GM23338 (cell line): ENCODE results near the gene DGCR8. TPM values are rescaled to one million over a fixed set of nuclear protein-coding genes. Genes with fewer than 3 reads are reported as not detected.

Experiments used
- ATAC-seq: fragments of 200-7000 bp; cut with Tn5 transposase; 3 replicates; pipeline ENCODE4 v1.9.1; 2020
- DNase-seq: peaks from one replicate; pipeline ENCODE4 v3.0.0-alpha.2; 2015; ENCODE audit warnings: low spot score
- H2AFZ ChIP-seq: fragments of 200-600 bp; sonication (generic); 2 replicates; pipeline ENCODE4 v1.8.0; 2016; ENCODE audit warnings: antibody characterized with exemption, mild to moderate bottlenecking, moderate library complexity
- H3F3A ChIP-seq: fragments of 200-600 bp; sonication (generic); replicated peaks from 2 replicates; pipeline ENCODE4 v1.8.0; 2017; ENCODE audit warnings: antibody characterized with exemption, mixed run types, low read depth
- H3K27ac ChIP-seq: fragments of 200-600 bp; sonication (generic); 2 replicates; pipeline ENCODE4 v1.6.1; 2016; ENCODE audit warnings: low read depth
- H3K27me3 ChIP-seq: fragments of 200-600 bp; sonication (generic); 2 replicates; pipeline ENCODE4 v1.8.0; 2016; ENCODE audit warnings: mild to moderate bottlenecking, mixed run types, moderate library complexity; ENCODE audit not compliant: insufficient read depth
- H3K36me3 ChIP-seq: fragments of 200-600 bp; sonication (generic); 2 replicates; pipeline ENCODE4 v1.8.0; 2016; ENCODE audit warnings: mild to moderate bottlenecking; ENCODE audit not compliant: insufficient read depth
- H3K4me1 ChIP-seq: fragments of 200-600 bp; sonication (generic); 2 replicates; pipeline ENCODE4 v1.8.0; 2016; ENCODE audit warnings: mild to moderate bottlenecking, moderate library complexity; ENCODE audit not compliant: insufficient read depth
- H3K4me2 ChIP-seq: fragments of 200-600 bp; sonication (generic); 2 replicates; pipeline ENCODE4 v1.7.1; 2017; ENCODE audit warnings: mixed run types
- H3K4me3 ChIP-seq: fragments of 200-600 bp; sonication (generic); 2 replicates; pipeline ENCODE4 v1.6.1; 2016; ENCODE audit warnings: mixed run types
- H3K79me2 ChIP-seq: fragments of 200-600 bp; sonication (generic); replicated peaks from 2 replicates; pipeline ENCODE4 v1.8.0; 2017; ENCODE audit warnings: mild to moderate bottlenecking; ENCODE audit not compliant: insufficient read depth
- H3K9me2 ChIP-seq: fragments of 200-600 bp; sonication (generic); 2 replicates; pipeline ENCODE4 v1.8.0; 2017; ENCODE audit not compliant: insufficient read depth
- H4K20me1 ChIP-seq: fragments of 200-600 bp; sonication (generic); replicated peaks from 2 replicates; pipeline ENCODE4 v1.8.0; 2017; ENCODE audit warnings: mild to moderate bottlenecking; ENCODE audit not compliant: insufficient read depth
- H3K27ac Mint-ChIP-seq: 2 replicates; pipeline ENCODE4 v1.8.0; 2020; ENCODE audit warnings: inconsistent platforms, mild to moderate bottlenecking, moderate library complexity, mixed read lengths
- H3K27me3 Mint-ChIP-seq: 3 replicates; pipeline ENCODE4 v1.8.0; 2022; ENCODE audit warnings: low read depth, mild to moderate bottlenecking, moderate library complexity, mixed read lengths, inconsistent platforms; ENCODE audit not compliant: insufficient read depth, poor library complexity
- H3K36me3 Mint-ChIP-seq: 3 replicates; pipeline ENCODE4 v1.8.0; 2021; ENCODE audit warnings: low read depth, mild to moderate bottlenecking, inconsistent platforms, moderate library complexity, mixed read lengths
- H3K4me1 Mint-ChIP-seq: 3 replicates; pipeline ENCODE4 v1.8.0; 2020; ENCODE audit warnings: mild to moderate bottlenecking, inconsistent platforms, mixed read lengths
- H3K4me3 Mint-ChIP-seq: 3 replicates; pipeline ENCODE4 v1.8.0; 2021; ENCODE audit warnings: moderate library complexity, mild to moderate bottlenecking, inconsistent platforms, mixed read lengths
- H3K9me3 Mint-ChIP-seq: 3 replicates; pipeline ENCODE4 v1.8.0; 2020; ENCODE audit warnings: moderate library complexity, mild to moderate bottlenecking, inconsistent platforms, mixed read lengths
- EZH2 ChIP-seq: fragments of 200-600 bp; sonication (generic); IDR thresholded peaks from one replicate; pipeline ENCODE4 v1.8.0; 2017; ENCODE audit warnings: antibody characterized with exemption, mild to moderate bottlenecking, low read depth; ENCODE audit not compliant: unreplicated experiment
- POLR2AphosphoS5 ChIP-seq: IDR thresholded peaks from 2 replicates; pipeline ENCODE4 v1.6.1; 2016; ENCODE audit warnings: antibody characterized with exemption, low read depth
- ZNF114 ChIP-seq: fragments of 250-450 bp; sonication (Bioruptor Pico); IDR thresholded peaks from 2 replicates; pipeline ENCODE4 v1.5.0; 2020; ENCODE audit warnings: mild to moderate bottlenecking, moderate library complexity
- ZNF331 ChIP-seq: fragments of 250-450 bp; sonication (Bioruptor Pico); IDR thresholded peaks from 2 replicates; pipeline ENCODE4 v1.5.0; 2020; ENCODE audit warnings: low read depth, mild to moderate bottlenecking, moderate library complexity
- ZNF462 ChIP-seq: fragments of 250-450 bp; sonication (Bioruptor Pico); IDR thresholded peaks from 2 replicates; pipeline ENCODE4 v1.5.0; 2020; ENCODE audit warnings: mild to moderate bottlenecking, moderate library complexity
- polyA plus RNA-seq: library from polyadenylated mRNA; unstranded; fragments of >200 nt; fragmentation: Nextera tagmentation; extraction: Ambion mirVana; gene quantifications from 2 replicates; pipeline ENCODE4 v1.2.1, GENCODE V29; 2016
- total RNA-seq: library from RNA; depleted of rRNA; stranded (reverse); fragments of >200 nt; shearing (Covaris generic); gene quantifications from 2 replicates; pipeline ENCODE4 v1.2.3, GENCODE V29; 2014
- TF ChIP-seq, protein P1 (sequence below): IDR thresholded peaks from 2 replicates; pipeline ENCODE4 v1.6.1; 2016; ENCODE audit warnings: antibody characterized with exemption

DGCR8 gene
- total and polyA plus RNA-seq, 2 experiments from 2014 or later: 12.2 to 48.9 TPM

DNA sequence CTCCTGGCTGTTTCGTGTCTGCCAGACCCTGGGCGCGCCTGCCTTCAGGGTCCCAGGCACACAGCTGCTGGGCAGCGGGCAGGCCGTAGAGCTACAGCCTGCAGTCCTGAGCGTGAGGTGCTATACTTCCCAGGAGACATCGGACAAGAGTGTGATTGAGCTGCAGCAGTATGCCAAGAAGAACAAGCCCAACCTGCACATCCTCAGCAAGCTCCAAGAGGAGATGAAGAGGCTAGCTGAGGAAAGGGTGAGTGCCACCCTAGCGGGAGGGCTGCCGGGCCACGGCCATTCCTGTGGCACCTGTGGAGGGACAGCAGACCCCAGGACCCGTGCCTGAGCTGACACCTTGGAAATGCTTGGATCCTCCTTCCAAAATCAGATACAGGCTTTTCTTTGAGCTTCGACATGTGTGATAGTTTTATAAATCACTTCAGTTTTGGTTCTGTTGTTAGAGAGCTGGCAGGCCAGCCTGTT lies 28.8 kb downstream of the DGCR8 start (continued):
- TF ChIP-seq ZNF462 (CRISPR knock-in tag): no peak
- TF ChIP-seq, protein P1, sequence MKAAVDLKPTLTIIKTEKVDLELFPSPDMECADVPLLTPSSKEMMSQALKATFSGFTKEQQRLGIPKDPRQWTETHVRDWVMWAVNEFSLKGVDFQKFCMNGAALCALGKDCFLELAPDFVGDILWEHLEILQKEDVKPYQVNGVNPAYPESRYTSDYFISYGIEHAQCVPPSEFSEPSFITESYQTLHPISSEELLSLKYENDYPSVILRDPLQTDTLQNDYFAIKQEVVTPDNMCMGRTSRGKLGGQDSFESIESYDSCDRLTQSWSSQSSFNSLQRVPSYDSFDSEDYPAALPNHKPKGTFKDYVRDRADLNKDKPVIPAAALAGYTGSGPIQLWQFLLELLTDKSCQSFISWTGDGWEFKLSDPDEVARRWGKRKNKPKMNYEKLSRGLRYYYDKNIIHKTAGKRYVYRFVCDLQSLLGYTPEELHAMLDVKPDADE: no peak
- TF ChIP-seq ZNF331 (CRISPR knock-in tag): no peak

DNA sequence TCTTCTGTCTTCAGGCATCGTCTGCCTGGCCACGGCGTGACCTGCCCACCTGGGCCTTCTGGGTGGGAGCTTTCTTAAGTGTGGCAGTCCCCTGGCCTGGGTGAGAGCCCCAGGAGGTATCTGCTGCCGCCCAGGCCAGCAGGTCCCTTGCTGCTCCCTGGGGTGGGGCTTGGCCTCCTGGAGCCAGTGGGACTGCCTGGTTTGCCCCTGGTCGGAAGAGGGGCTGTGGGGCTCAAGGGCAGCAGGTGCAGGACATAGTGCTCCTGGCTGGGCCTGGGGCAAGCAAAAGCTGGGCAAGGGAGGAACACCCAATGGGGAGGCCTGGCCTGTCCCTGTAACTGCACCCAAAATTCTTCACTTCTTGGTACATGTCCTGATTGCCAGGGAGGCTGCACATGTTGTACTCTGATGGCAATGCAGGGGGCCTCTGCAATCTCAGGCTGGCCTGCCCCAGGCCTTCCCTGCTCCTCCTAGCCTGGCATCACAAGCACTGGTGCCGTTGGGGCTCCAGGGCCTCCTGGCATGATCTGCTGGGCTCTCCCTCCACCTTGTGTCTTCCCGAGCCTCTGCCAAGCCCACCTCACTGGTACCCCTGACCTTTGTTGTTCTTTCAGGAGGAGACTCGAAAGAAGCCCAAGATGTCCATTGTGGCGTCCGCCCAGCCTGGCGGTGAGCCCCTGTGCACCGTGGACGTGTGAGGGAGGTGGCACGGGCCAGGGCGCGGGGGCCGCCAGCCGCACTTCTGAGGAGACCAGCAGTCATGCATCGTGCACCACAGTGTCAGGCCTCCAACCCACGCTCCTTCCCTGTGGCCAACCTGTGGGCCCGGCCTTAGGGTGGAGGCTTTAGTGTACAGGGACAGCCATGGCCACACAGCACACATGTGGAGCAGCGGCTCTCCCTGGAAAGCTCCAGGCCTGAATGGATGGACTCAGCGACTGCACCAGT lies 29.6 kb downstream of the DGCR8 start:
- no peaks in the 10 kb centered on the region for H3K79me2 ChIP-seq
- DNase-seq: no peak
- no peak overlapping the region for H2AFZ ChIP-seq
- Mint-ChIP-seq H3K4me3 (no peak overlapping the region), H3K9me3 (no peaks in the 10 kb centered on the region), H3K36me3 (peaks cover 73% of the 10 kb centered on the region), H3K27me3 (peaks cover 46% of the 10 kb centered on the region), H3K4me1 (no peaks in the 10 kb centered on the region), H3K27ac (no peak overlapping the region)
- H3K36me3 ChIP-seq: peaks cover 16% of the 10 kb centered on the region
- peaks cover 28% of the 10 kb centered on the region for H3F3A ChIP-seq
- H3K4me1 ChIP-seq: no peaks in the 10 kb centered on the region
- no peaks in the 10 kb centered on the region for H3K27me3 ChIP-seq
- H3K4me2 ChIP-seq: no peak overlapping the region
- H3K9me2 ChIP-seq: no peaks in the 10 kb centered on the region
- H4K20me1 ChIP-seq: peaks cover 27% of the 10 kb centered on the region
- no peak overlapping the region for H3K4me3 ChIP-seq
- ATAC-seq: no peak
- H3K27ac ChIP-seq: no peak overlapping the region
- TF ChIP-seq POLR2AphosphoS5: no peak
- TF ChIP-seq ZNF114 (CRISPR knock-in tag): no peak
- TF ChIP-seq EZH2: no peak
